HepG2 (cell line): ENCODE results near the gene KCNH6. TPM values are rescaled to one million over a fixed set of nuclear protein-coding genes. Genes with fewer than 3 reads are reported as not detected.
A peak's percentile ranks its signal among the peaks of the same experiment; 100 is the strongest.

Source experiments
- CAMTA2 ChIP-seq: sonication (generic); formaldehyde crosslinking; IDR thresholded peaks from 2 replicates; pipeline ENCODE4 v1.4.0; 2020; ENCODE audit warnings: mild to moderate bottlenecking, missing genetic modification reagents, borderline replicate concordance
- CSRNP2 ChIP-seq: sonication (generic); formaldehyde crosslinking; conservative IDR thresholded peaks from 2 replicates; pipeline ENCODE4 v1.8.0; 2022; ENCODE audit warnings: low read depth, missing genetic modification reagents
- DDIT3 ChIP-seq: sonication (generic); formaldehyde crosslinking; IDR thresholded peaks from 2 replicates; pipeline ENCODE4 v1.4.0; 2020; ENCODE audit warnings: mild to moderate bottlenecking, missing genetic modification reagents
- DNMT3B ChIP-seq: conservative IDR thresholded peaks from 2 replicates; pipeline ENCODE4 v1.6.1; 2016; ENCODE audit warnings: missing biosample characterization, control low read depth
- HNF4A ChIP-seq: sonication (generic); formaldehyde crosslinking; IDR thresholded peaks from 2 replicates; pipeline ENCODE4 v1.4.0; 2020; ENCODE audit warnings: missing genetic modification reagents
- MAZ ChIP-seq, 2 experiments: sonication (generic) in 1 of 2; formaldehyde crosslinking in 1 of 2; IDR thresholded peaks; 2 replicates each; pipeline versions ENCODE4 v1.5.0 to v1.6.1; 2012 to 2020; ENCODE audit warnings: low read depth in 2 of 2, mild to moderate bottlenecking in 2 of 2, borderline replicate concordance in 1 of 2, improper control_type of control experiment in 1 of 2, low read length in 1 of 2, missing genetic modification reagents in 1 of 2, moderate library complexity in 1 of 2
- MXD1 ChIP-seq: sonication (generic); formaldehyde crosslinking; IDR thresholded peaks from 2 replicates; pipeline ENCODE4 v1.4.0; 2020; ENCODE audit warnings: mild to moderate bottlenecking, missing genetic modification reagents
- POLR2A ChIP-seq, 2 experiments: IDR thresholded peaks; 2 replicates each; pipeline ENCODE4 v1.6.1; 2011; ENCODE audit warnings: low read depth in 2 of 2, low read length in 2 of 2, mild to moderate bottlenecking in 1 of 2, moderate library complexity in 1 of 2; ENCODE audit not compliant: insufficient read depth in 1 of 2
- SRF ChIP-seq: IDR thresholded peaks from 2 replicates; pipeline ENCODE4 v1.6.1; 2011; ENCODE audit warnings: mild to moderate bottlenecking, low read depth, low read length, moderate library complexity
- THAP7 ChIP-seq: sonication (generic); formaldehyde crosslinking; IDR thresholded peaks from 2 replicates; pipeline ENCODE4 v1.8.1; 2023; ENCODE audit warnings: mild to moderate bottlenecking, missing genetic modification reagents
- ZBTB26 ChIP-seq: IDR thresholded peaks from 2 replicates; pipeline ENCODE4 v1.6.1; 2016; ENCODE audit warnings: missing compliant biosample characterization, missing genetic modification reagents, borderline replicate concordance
- ZBTB3 ChIP-seq: sonication (generic); formaldehyde crosslinking; IDR thresholded peaks from 2 replicates; pipeline ENCODE4 v1.4.0; 2020; ENCODE audit warnings: low read depth, mild to moderate bottlenecking, moderate library complexity, missing genetic modification reagents, borderline replicate concordance
- ZBTB49 ChIP-seq: sonication (generic); formaldehyde crosslinking; IDR thresholded peaks from 2 replicates; pipeline ENCODE4 v1.4.0; 2020; ENCODE audit warnings: missing genetic modification reagents, borderline replicate concordance
- ZIK1 ChIP-seq: sonication (generic); formaldehyde crosslinking; IDR thresholded peaks from 2 replicates; pipeline ENCODE4 v1.5.0; 2020; ENCODE audit warnings: mild to moderate bottlenecking, low read depth, missing genetic modification reagents, borderline replicate concordance
- ZNF207 ChIP-seq: fragments of 450-650 bp; IDR thresholded peaks from 2 replicates; pipeline ENCODE4 v1.6.1; 2016; ENCODE audit warnings: antibody characterized with exemption, borderline replicate concordance
- ZNF274 ChIP-seq: sonication (generic); formaldehyde crosslinking; IDR thresholded peaks from 2 replicates; pipeline ENCODE4 v1.5.1; 2020; ENCODE audit warnings: mild to moderate bottlenecking, missing genetic modification reagents
- ZNF292 ChIP-seq: sonication (generic); formaldehyde crosslinking; IDR thresholded peaks from 2 replicates; pipeline ENCODE4 v1.8.1; 2022; ENCODE audit warnings: mild to moderate bottlenecking, low read depth, missing genetic modification reagents, borderline replicate concordance
- ZNF335 ChIP-seq: sonication (generic); formaldehyde crosslinking; IDR thresholded peaks from 2 replicates; pipeline ENCODE4 v1.4.0; 2020; ENCODE audit warnings: missing genetic modification reagents
- ZNF350 ChIP-seq: sonication (generic); formaldehyde crosslinking; IDR thresholded peaks from 2 replicates; pipeline ENCODE4 v1.4.0; 2020; ENCODE audit warnings: mild to moderate bottlenecking, low read depth, missing genetic modification reagents, borderline replicate concordance
- ZNF546 ChIP-seq: sonication (generic); formaldehyde crosslinking; conservative IDR thresholded peaks from 2 replicates; pipeline ENCODE4 v1.8.1; 2023; ENCODE audit warnings: mild to moderate bottlenecking, missing genetic modification reagents
- ZNF576 ChIP-seq: sonication (generic); formaldehyde crosslinking; IDR thresholded peaks from 2 replicates; pipeline ENCODE4 v1.4.0; 2020; ENCODE audit warnings: mild to moderate bottlenecking, missing genetic modification reagents
- ZNF589 ChIP-seq: sonication (generic); formaldehyde crosslinking; conservative IDR thresholded peaks from 2 replicates; pipeline ENCODE4 v1.8.0; 2022; ENCODE audit warnings: mild to moderate bottlenecking, moderate library complexity, missing genetic modification reagents
- polyA plus RNA-seq, 8 experiments: library from polyadenylated mRNA; depleted of rRNA in 3 of 8; stranded (reverse) in 7 of 8; unstranded in 1 of 8; fragments of >200 nt; fragmentation: Illumina TruSeq in 4 of 8; extraction: Trizol in 4 of 8; gene quantifications; 2 replicates each; pipeline versions ENCODE4 v1.2.1 to v1.2.3, GENCODE V29; 2011 to 2016; ENCODE audit warnings: low read depth in 4 of 8, missing spikeins in 1 of 8, mixed read lengths in 1 of 8; ENCODE audit not compliant: insufficient read depth in 1 of 8
- total RNA-seq, 5 experiments: library from RNA; depleted of rRNA; stranded (reverse); fragments of >200 nt; fragmentation: Illumina TruSeq; extraction: Trizol; gene quantifications; 2 replicates each; pipeline ENCODE4 v1.2.3, GENCODE V29; 2016; ENCODE audit warnings: low read depth in 1 of 5

The KCNH6 gene
- total and polyA plus RNA-seq, 2 of the 13 experiments (the other 11 are each of a cell fraction or from before 2014, with no cell fraction given): 0.05 to 0.18 TPM

- TF ChIP-seq SRF: no peak
- TF ChIP-seq POLR2A (IDR thresholded peaks at IDR 0.05; ENCODE audit: insufficient read depth in 1 of 2, low read depth in 2 of 2, low read length in 2 of 2): no peak
- TF ChIP-seq ZNF292: peak; percentile 51; the same call in 1 of the 2 replicates
- TF ChIP-seq CSRNP2 (CRISPR knock-in tag): no peak
- TF ChIP-seq HNF4A: no peak
- 0 out of 2 replicates have a peak, but pooled peaks have one; percentile 22 for TF ChIP-seq ZNF274 (CRISPR knock-in tag)
- no peak for TF ChIP-seq MXD1 (CRISPR knock-in tag)
- TF ChIP-seq DNMT3B: no peak
- TF ChIP-seq ZIK1 (CRISPR knock-in tag): no peak; the same call in 1 of the 2 replicates
- no peak for TF ChIP-seq ZBTB49 (CRISPR knock-in tag)
- no peak for TF ChIP-seq ZNF576 (CRISPR knock-in tag)
- no peak for TF ChIP-seq ZNF546 (CRISPR knock-in tag)
- TF ChIP-seq ZNF589 (CRISPR knock-in tag): no peak
- 0 out of 2 replicates have a peak, but pooled peaks have one; percentile 35 for TF ChIP-seq MAZ (IDR thresholded peaks at IDR 0.05; ENCODE audit: borderline replicate concordance, low read depth, low read length)
- peak; percentile 51; the same call in 1 of the 2 replicates for TF ChIP-seq MAZ (CRISPR knock-in tag; IDR thresholded peaks at IDR 0.05; ENCODE audit: low read depth)
- peak; percentile 27; the same call in 1 of the 2 replicates for TF ChIP-seq ZNF350 (CRISPR knock-in tag)
- TF ChIP-seq DDIT3 (CRISPR knock-in tag): no peak
- TF ChIP-seq CAMTA2 (CRISPR knock-in tag): no peak
- TF ChIP-seq ZNF335 (CRISPR knock-in tag): no peak
- no peak for TF ChIP-seq ZNF207
- TF ChIP-seq ZBTB26 (CRISPR knock-in tag): 0 out of 2 replicates have a peak, but pooled peaks have one; percentile 37
- no peak for TF ChIP-seq THAP7 (CRISPR knock-in tag)
- TF ChIP-seq ZBTB3 (CRISPR knock-in tag): no peak
These were observed 44.2 kb upstream of the KCNH6 start (continued) for GRCh38 chr17:63478814-63479494.
